Inferior parietal cortex (tissue), 1 donor: ENCODE measurements around the gene PEF1.
"Not testable (repeated sequence)": the region's sequence is repeated elsewhere in the genome, so short reads cannot be mapped to it uniquely, and the experiment has no call there.

Experiments used
- DNase-seq: peaks from one replicate; pipeline ENCODE4 v3.0.0-alpha.2; 2016; ENCODE audit errors: extremely low spot score

The PEF1 gene

DNA sequence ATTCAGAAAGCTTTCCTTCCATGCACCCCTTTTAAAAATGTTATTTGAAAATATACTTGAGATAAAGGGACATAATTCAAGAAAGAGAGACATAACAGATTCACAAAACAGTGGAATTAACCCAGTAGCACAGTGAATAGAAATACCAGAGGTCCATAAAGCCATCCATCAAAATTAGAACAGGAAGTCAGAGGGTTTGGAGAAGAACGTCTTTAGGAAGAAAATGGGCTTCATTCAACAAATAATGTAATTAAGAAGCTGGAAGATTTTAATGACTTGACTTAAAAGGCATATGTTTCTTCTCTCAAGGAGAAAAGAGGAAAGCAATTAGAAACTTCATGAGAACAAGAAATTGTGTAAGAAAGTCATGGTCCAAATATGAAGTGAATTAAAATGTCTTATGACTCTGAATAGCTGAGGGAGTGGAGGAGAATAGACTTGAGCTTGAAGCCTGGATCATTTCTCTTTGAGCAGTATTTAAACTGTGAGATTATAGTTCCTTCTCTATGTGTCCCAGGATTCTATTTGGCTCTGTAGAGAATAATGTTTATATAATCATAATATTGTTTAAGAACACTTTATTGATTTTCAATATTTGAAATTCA lies 35.1 kb downstream of the PEF1 start:
- DNase-seq = no peak

GRCh38 chr1:31607360-31607759 lies 37.3 kb downstream of the PEF1 start:
- no peak for DNase-seq

DNA sequence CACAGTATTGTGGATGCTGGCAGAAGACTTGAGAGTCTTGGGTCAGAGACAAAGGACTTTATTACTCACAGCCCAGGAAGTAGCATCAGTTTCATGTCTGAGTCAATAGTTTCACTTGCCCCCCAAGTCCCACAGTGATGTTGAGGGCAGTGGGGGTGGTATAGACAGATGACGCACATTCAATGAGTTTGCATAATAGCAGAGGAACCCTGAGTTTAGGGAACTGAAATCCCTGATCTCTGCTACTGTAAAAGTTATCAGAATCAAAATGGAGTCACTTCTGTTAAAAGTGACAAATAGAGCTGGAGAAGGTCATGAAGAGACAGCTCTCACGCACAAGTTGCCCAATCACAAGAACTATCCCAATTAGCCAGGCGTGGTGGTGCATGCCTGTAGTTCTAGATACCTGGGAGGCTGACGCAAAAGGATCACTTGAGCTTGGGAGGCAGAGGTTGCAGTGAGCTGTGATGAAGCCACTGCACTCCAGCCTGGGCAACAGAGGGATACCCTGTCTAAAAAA lies 38.7 kb downstream of the PEF1 start:
- DNase-seq = no peak

DNA sequence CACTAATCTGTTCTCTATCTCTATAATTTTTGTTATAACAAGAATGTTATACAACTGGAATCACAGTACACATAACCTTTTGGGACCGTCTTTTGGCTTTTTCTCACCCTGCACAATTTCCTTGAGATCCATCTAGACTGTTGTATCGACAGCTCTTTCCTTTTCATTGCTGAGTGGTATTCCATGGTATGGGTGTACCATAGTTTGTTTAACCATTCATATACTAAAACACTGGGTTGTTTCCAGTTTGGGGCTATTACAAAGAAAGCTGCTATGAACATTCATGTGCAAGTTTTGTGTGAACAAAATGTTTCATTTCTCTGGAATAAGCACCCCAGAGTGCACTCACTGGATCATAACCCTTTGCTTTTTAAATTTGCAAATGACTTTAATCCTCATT lies 42.6 kb downstream of the PEF1 start:
- no peak for DNase-seq

DNA sequence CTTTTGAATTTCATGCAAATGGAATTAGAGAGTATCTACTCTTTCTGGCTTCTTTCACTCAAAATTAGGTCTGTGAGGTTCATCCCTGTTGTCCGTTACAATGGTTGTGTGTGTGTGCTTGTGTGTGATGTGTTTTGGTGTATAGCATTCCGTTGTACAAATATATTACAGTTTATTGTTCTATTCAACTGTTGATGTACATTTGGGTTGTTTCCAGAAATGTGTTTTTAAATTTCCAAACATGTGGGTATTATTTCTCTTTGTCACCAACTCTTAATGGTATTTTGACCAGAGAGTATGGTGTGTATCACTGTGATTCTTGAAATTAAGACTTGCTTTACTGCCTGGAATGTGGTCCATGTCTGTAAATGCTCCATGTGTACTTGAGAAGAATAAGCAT lies 44.0 kb downstream of the PEF1 start:
- no peak for DNase-seq

DNA sequence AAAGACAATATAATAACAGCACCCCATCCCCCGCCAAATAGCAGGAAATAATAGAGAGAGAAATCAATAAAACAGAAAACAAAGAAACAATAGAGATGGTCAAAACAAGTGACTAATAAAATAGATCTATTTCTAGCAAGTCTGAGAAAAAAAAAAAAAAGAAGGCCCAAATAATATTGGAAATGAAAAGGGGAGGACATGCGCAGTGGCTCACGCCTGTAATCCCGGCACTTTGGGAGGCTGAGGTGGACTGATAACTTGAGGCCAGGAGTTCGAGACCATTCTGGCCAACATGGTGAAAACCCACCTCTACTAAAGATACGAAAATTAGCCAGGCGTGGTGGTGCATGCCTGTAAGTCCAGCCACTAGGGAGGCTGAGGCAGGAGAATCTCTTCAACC lies 45.7 kb downstream of the PEF1 start:
- no peak for DNase-seq

GRCh38 chr1:31596737-31597097 lies 48.0 kb downstream of the PEF1 start:
- DNase-seq = no peak

- no peak for DNase-seq
Observed at GRCh38 chr1:31595836-31596736, 48.6 kb downstream of the PEF1 start.

DNA sequence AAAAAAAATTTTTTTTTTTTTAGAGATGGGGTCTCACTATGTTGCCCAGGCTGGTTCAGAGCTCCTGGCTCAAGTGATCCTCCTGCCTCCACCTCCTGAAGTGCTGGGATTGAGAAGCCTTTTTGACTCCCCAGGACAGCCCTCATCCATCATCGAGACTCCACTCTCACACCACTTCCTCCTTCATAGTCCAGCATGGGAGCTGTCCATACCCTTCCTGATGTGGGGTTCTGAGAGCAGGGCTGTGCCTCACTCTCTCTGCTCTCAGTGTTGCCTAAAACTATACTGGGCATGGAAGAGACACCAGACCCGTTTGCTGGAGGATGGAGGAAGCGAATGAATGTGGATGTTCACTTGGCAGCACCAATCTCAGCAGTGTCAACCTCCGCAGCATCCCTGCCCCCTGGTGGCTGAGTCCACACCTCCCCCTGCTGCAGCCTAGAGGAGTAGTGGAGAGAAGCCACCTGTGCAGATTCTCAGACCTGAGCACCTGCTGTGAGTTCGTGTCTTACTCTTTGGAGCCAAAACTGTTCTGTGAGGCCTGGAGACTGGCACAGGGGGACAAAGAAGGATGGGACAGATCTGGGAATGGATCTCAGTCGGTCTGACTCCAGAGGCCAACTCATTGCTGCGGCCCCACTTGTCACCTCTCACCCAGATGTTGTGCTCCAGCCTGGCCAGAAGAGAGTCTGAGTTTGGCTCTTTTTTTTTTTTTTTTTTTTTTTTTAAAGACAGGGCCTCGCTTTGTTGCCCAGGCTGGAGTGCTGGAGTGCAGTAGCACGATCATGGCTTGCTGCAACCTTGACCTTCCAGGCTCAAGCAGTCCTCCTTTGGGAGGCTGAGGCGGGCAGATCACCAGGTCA lies 50.7 kb downstream of the PEF1 start:
- DNase-seq = no peak

GRCh38 chr1:31593136-31593665 lies 51.5 kb downstream of the PEF1 start:
- DNase-seq = no peak

GRCh38 chr1:31592132-31592531 lies 52.5 kb downstream of the PEF1 start:
- no peak for DNase-seq

- DNase-seq = no peak
Observed at GRCh38 chr1:31591425-31592093, 53.1 kb downstream of the PEF1 start.

- DNase-seq = no peak
Observed at GRCh38 chr1:31588751-31589515, 55.7 kb downstream of the PEF1 start.

DNA sequence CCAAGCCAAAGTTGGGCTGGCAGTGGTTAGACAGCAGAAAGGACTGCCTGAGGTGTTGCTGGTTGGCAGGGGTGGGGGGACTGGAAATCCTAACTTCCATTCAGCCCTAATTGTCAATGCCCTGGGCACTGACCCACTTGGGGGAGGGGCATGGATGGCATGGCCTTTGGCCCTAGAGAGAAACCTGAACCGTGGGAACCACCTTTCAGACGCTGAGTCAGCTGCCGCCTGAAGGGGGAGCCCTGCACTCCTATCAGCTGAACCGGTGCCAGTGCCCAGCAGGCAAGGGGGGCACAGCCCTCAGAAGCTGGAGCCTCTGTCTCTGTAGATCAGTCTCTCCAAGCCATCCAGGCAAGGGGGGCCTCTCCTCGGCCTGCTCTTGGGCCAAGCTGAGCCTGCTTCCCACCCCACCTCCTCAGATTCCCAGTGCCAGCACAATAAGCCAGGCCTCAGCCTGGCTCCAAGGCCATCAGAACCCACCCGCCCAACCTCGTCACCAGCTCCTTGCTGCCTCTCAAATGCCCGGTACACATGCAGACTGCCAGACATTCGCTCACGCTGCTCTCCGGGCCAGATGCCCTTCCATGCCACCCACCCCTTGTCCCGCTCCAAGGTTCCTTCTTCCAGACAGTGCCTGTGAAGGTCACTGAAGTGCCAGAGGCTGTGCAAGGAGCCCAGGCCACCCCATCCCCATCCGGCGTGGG lies 56.8 kb downstream of the PEF1 start:
- no peak for DNase-seq

DNA sequence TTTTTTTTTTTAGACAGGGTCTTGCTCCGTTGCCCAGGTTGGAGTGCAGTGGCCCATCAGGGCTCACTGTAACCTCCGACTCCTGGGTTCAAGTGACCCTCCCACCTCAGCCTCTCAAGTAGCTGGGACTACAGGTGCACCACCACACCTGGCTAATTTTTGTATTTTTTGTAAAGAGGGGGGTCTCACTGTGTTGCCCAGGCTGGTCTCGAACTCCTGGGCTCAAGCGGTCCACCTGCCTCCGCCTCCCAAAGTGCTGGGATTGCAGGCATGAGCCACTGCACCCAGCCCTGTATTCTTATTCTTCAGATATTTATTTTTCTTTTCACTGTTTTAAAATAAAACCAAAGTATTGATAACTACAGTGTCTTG lies 57.4 kb downstream of the PEF1 start:
- not testable (repeated sequence) for DNase-seq

- DNase-seq = no peak
Observed at GRCh38 chr1:31586376-31587327, 58.0 kb downstream of the PEF1 start.

GRCh38 chr1:31585736-31586365 lies 58.8 kb downstream of the PEF1 start:
- DNase-seq = no peak
